Hepatocyte (in vitro differentiated cells): Measurements from ENCODE around the gene DNAJA4.

ENCODE experiments used
- EZH2 ChIP-seq: fragments of 200-600 bp; sonication (generic); IDR thresholded peaks from 2 replicates; pipeline ENCODE4 v1.6.1; 2016; ENCODE audit warnings: antibody characterized with exemption, mild to moderate bottlenecking, borderline replicate concordance
- EZH2phosphoT487 ChIP-seq: fragments of 200-600 bp; sonication (generic); IDR thresholded peaks from one replicate; pipeline ENCODE4 v1.6.1; 2018; ENCODE audit warnings: antibody characterized with exemption, mild to moderate bottlenecking, low read depth, moderate library complexity; ENCODE audit not compliant: unreplicated experiment, severe bottlenecking
- TF ChIP-seq, protein P1 (sequence below): fragments of 200-600 bp; sonication (generic); IDR thresholded peaks from 2 replicates; pipeline ENCODE4 v1.5.1; 2016; ENCODE audit warnings: antibody characterized with exemption, mild to moderate bottlenecking; ENCODE audit not compliant: poor library complexity

GRCh38 chr15:78329625-78330024 lies 65.3 kb downstream of the DNAJA4 start:
- TF ChIP-seq, protein P1, sequence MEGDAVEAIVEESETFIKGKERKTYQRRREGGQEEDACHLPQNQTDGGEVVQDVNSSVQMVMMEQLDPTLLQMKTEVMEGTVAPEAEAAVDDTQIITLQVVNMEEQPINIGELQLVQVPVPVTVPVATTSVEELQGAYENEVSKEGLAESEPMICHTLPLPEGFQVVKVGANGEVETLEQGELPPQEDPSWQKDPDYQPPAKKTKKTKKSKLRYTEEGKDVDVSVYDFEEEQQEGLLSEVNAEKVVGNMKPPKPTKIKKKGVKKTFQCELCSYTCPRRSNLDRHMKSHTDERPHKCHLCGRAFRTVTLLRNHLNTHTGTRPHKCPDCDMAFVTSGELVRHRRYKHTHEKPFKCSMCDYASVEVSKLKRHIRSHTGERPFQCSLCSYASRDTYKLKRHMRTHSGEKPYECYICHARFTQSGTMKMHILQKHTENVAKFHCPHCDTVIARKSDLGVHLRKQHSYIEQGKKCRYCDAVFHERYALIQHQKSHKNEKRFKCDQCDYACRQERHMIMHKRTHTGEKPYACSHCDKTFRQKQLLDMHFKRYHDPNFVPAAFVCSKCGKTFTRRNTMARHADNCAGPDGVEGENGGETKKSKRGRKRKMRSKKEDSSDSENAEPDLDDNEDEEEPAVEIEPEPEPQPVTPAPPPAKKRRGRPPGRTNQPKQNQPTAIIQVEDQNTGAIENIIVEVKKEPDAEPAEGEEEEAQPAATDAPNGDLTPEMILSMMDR = no peak
- no peak for TF ChIP-seq EZH2
- no peak for TF ChIP-seq EZH2phosphoT487
